GM12878 (cell line): Measurements from ENCODE around the gene NCF2. TPM values are rescaled to one million over a fixed set of nuclear protein-coding genes. Genes with fewer than 3 reads are reported as not detected.

Experiments
- BHLHE40 ChIP-seq, 2 experiments: fragments of 450-650 bp in 1 of 2; IDR thresholded peaks; 2 replicates each; pipeline ENCODE4 v1.6.1; 2011 to 2017; ENCODE audit warnings: low read depth in 2 of 2, borderline replicate concordance in 1 of 2, improper control_type of control experiment in 1 of 2, low read length in 1 of 2, mild to moderate bottlenecking in 1 of 2
- BRCA1 ChIP-seq: IDR thresholded peaks from 2 replicates; pipeline ENCODE4 v1.6.1; 2011; ENCODE audit warnings: low read depth, low read length, improper control_type of control experiment
- CBFB ChIP-seq: IDR thresholded peaks from 2 replicates; pipeline ENCODE4 v1.6.1; 2016; ENCODE audit warnings: antibody characterized with exemption, low read depth
- EZH2 ChIP-seq: IDR thresholded peaks from 2 replicates; pipeline ENCODE4 v1.6.1; 2012; ENCODE audit warnings: low read depth, mild to moderate bottlenecking, control low read depth, inconsistent platforms, low read length, borderline replicate concordance; ENCODE audit not compliant: control insufficient read depth
- IKZF1 ChIP-seq: fragments of 450-650 bp; conservative IDR thresholded peaks from 2 replicates; pipeline ENCODE4 v1.6.1; 2017; ENCODE audit warnings: antibody characterized with exemption, mild to moderate bottlenecking
- IRF3 ChIP-seq: fragments of 450-650 bp; IDR thresholded peaks from 2 replicates; pipeline ENCODE4 v1.6.1; 2014; ENCODE audit warnings: mild to moderate bottlenecking
- JUNB ChIP-seq: IDR thresholded peaks from 2 replicates; pipeline ENCODE4 v1.6.1; 2016; ENCODE audit warnings: antibody characterized with exemption, mild to moderate bottlenecking
- KAT2A ChIP-seq: conservative IDR thresholded peaks from 2 replicates; pipeline ENCODE4 v1.6.1; 2011; ENCODE audit warnings: low read depth, low read length; ENCODE audit not compliant: control insufficient read depth
- MAX ChIP-seq: IDR thresholded peaks from 2 replicates; pipeline ENCODE4 v1.6.1; 2012; ENCODE audit warnings: low read depth, low read length, improper control_type of control experiment
- MEF2B ChIP-seq: fragments of 450-650 bp; IDR thresholded peaks from 2 replicates; pipeline ENCODE4 v1.6.1; 2018; ENCODE audit warnings: mild to moderate bottlenecking, moderate library complexity; ENCODE audit not compliant: partially characterized antibody, poor library complexity, severe bottlenecking
- NR2F1 ChIP-seq: fragments of 450-650 bp; conservative IDR thresholded peaks from 2 replicates; pipeline ENCODE4 v1.6.1; 2017; ENCODE audit warnings: mild to moderate bottlenecking
- PBX3 ChIP-seq: IDR thresholded peaks from 2 replicates; pipeline ENCODE4 v1.6.1; 2011; ENCODE audit warnings: mild to moderate bottlenecking, low read depth, low read length, moderate library complexity; ENCODE audit not compliant: insufficient replicate concordance
- POLR2A ChIP-seq: IDR thresholded peaks from 2 replicates; pipeline ENCODE4 v1.6.1; 2011; ENCODE audit warnings: low read depth, mild to moderate bottlenecking, low read length
- POLR2AphosphoS2 ChIP-seq: IDR thresholded peaks from 2 replicates; pipeline ENCODE4 v1.6.1; 2011; ENCODE audit warnings: low read depth, mild to moderate bottlenecking, low read length, improper control_type of control experiment, moderate library complexity
- RFX5 ChIP-seq: IDR thresholded peaks from 2 replicates; pipeline ENCODE4 v1.6.1; 2011; ENCODE audit warnings: low read depth, low read length, improper control_type of control experiment
- SIN3A ChIP-seq: IDR thresholded peaks from 2 replicates; pipeline ENCODE4 v1.6.1; 2012; ENCODE audit warnings: low read depth, low read length, improper control_type of control experiment
- STAT1 ChIP-seq: fragments of 450-650 bp; conservative IDR thresholded peaks from 2 replicates; pipeline ENCODE4 v1.6.1; 2014; ENCODE audit warnings: antibody characterized with exemption, mild to moderate bottlenecking
- TBL1XR1 ChIP-seq: IDR thresholded peaks from 2 replicates; pipeline ENCODE4 v1.6.1; 2012; ENCODE audit warnings: low read depth, low read length, improper control_type of control experiment
- USF1 ChIP-seq: IDR thresholded peaks from 2 replicates; pipeline ENCODE4 v1.6.1; 2011; ENCODE audit warnings: borderline replicate concordance, low read depth, mild to moderate bottlenecking, moderate library complexity, mixed read lengths, low read length; ENCODE audit not compliant: insufficient read depth; ENCODE audit errors: extremely low read length
- USF2 ChIP-seq: IDR thresholded peaks from 2 replicates; pipeline ENCODE4 v1.6.1; 2011; ENCODE audit warnings: low read depth, low read length, improper control_type of control experiment, borderline replicate concordance
- ZBTB40 ChIP-seq: fragments of 450-650 bp; IDR thresholded peaks from 2 replicates; pipeline ENCODE4 v1.6.1; 2016; ENCODE audit warnings: mild to moderate bottlenecking, moderate library complexity, borderline replicate concordance
- polyA plus RNA-seq, 11 experiments: library from polyadenylated mRNA; depleted of rRNA in 4 of 11; unstranded in 6 of 11; stranded (reverse) in 5 of 11; fragments of >200 nt; fragmentation: Nextera tagmentation in 4 of 11; fragmentation: Illumina TruSeq in 1 of 11; extraction: Ambion mirVana in 4 of 11; extraction: Trizol in 1 of 11; gene quantifications; 1 replicate in 1 of 11; 2 replicates in 10 of 11; pipeline versions ENCODE4 v1.2.1 to v1.2.3, GENCODE V29; 2011 to 2016; ENCODE audit warnings: inconsistent platforms in 2 of 11, missing spikeins in 2 of 11, low read depth in 1 of 11
- total RNA-seq, 4 experiments: library from RNA; depleted of rRNA in 3 of 4; stranded (reverse); fragments of >200 nt in 3 of 4; fragmentation: Illumina TruSeq in 1 of 4; extraction: Trizol in 1 of 4; gene quantifications; 2 replicates each; pipeline versions ENCODE4 v1.2.1 to v1.2.3, GENCODE V29; 2013 to 2021

The NCF2 gene
- total and polyA plus RNA-seq, 10 of the 15 experiments (the other 5 are each of a cell fraction or from before 2014, with no cell fraction given), result 31.4 to 256 (median 77.1) TPM

GRCh38 chr1:183635606-183636333 is 45.5 kb upstream of the NCF2 start, which contains the start of gene ARPC5 (continued):
- peak; percentile 56; the same call in 1 of the 2 replicates for TF ChIP-seq RFX5
- peak; percentile 58; the same call in 1 of the 2 replicates for TF ChIP-seq CBFB
- TF ChIP-seq BHLHE40 (IDR thresholded peaks at IDR 0.05; ENCODE audit: borderline replicate concordance in 1 of 2, low read depth in 2 of 2, low read length in 1 of 2), result peak; percentile 45 to 89; a peak in 3 of 4 replicates
- peak; percentile 60 for TF ChIP-seq IKZF1
- TF ChIP-seq TBL1XR1, result no peak; the same call in 1 of the 2 replicates
- peak; percentile 58 for TF ChIP-seq SIN3A
- peak; percentile 72 for TF ChIP-seq POLR2AphosphoS2
- no peak for TF ChIP-seq NR2F1
- no peak for TF ChIP-seq PBX3
- TF ChIP-seq IRF3, result no peak
- peak; percentile 91 for TF ChIP-seq USF1
- no peak for TF ChIP-seq KAT2A
- TF ChIP-seq MAX, result no peak; the same call in 1 of the 2 replicates
- peak; percentile 88 for TF ChIP-seq USF2
- no peak for TF ChIP-seq STAT1
- TF ChIP-seq POLR2A, result peak; percentile 93
- no peak for TF ChIP-seq JUNB
- TF ChIP-seq BRCA1, result no peak
- TF ChIP-seq MEF2B, result peak; percentile 63
- TF ChIP-seq ZBTB40, result peak; percentile 44; the same call in 1 of the 2 replicates
- TF ChIP-seq EZH2, result no peak
